Breast epithelium (tissue), 3 donors: ENCODE measurements around the gene AOPEP.

ENCODE experiments used
- CTCF ChIP-seq, 3 donors: fragments of 450-650 bp; IDR thresholded peaks; one replicate each; pipeline ENCODE4 v1.5.1; 2016 to 2017; ENCODE audit warnings: antibody characterized with exemption in 3 of 3, mild to moderate bottlenecking in 3 of 3, moderate library complexity in 3 of 3
- POLR2A ChIP-seq: fragments of 450-650 bp; IDR thresholded peaks from one replicate; pipeline ENCODE4 v1.6.1; 2016; ENCODE audit warnings: antibody characterized with exemption, mild to moderate bottlenecking, moderate library complexity

GRCh38 chr9:94696545-94696944, 30.0 kb upstream of the AOPEP start:
- TF ChIP-seq POLR2A (no peak), CTCF (IDR thresholded peaks at IDR 0.05) (no peak)
